HCT116 (cell line): ENCODE data around the gene LRIT2. TPM values are rescaled to one million over a fixed set of nuclear protein-coding genes. Genes with fewer than 3 reads are reported as not detected.
"Not testable (repeated sequence)": the region's sequence is repeated elsewhere in the genome, so short reads cannot be mapped to it uniquely, and the experiment has no call there.

ENCODE experiments used
- ATAC-seq: fragments of 200-7000 bp; cut with Tn5 transposase; 2 replicates; pipeline ENCODE4 v1.9.1; 2020; ENCODE audit warnings: mild to moderate bottlenecking, moderate library complexity
- BruUV-seq: library from RNA; stranded (reverse); fragments of 400-500 nt; replicated peaks from 2 replicates; lab custom pipeline; 2021; lab: Mats Ljungman, UMichigan
- CTCF ChIA-PET: fragments of 300-600 bp; sonication (Branson Sonifier 250); formaldehyde crosslinking; loops from one replicate; lab custom pipeline; 2021; ENCODE audit warnings: antibody characterized with exemption; lab: Charles Lee
- POLR2A ChIA-PET: fragments of 300-600, 350-600 bp; sonication (Branson Sonifier 250); formaldehyde crosslinking; loops from one replicate; lab custom pipeline; 2021; ENCODE audit warnings: antibody characterized with exemption; lab: Charles Lee
- RAD21 ChIA-PET, 2 experiments: fragments of 300-600 bp; sonication (Branson Sonifier 250); formaldehyde crosslinking; loops; one replicate each; lab custom pipeline; 2023; ENCODE audit warnings: low total read pairs in 2 of 2; ENCODE audit not compliant: uncharacterized antibody in 2 of 2, unreplicated experiment in 2 of 2, low non-redundant PET in 1 of 2; lab: Charles Lee
- DNase-seq: peaks from one replicate; pipeline ENCODE4 v3.0.0-alpha.2; 2010; ENCODE audit warnings: low read depth, low spot score
- H2AFZ ChIP-seq: fragments of 200-600 bp; shearing (Covaris generic), sonication (generic); 2 replicates; pipeline ENCODE4 v1.6.1; 2017; ENCODE audit warnings: low read depth, mixed run types, mixed read lengths, antibody characterized with exemption, low read length; ENCODE audit not compliant: poor library complexity, severe bottlenecking
- H3K27ac ChIP-seq: 2 replicates; pipeline ENCODE4 v1.5.1; 2012; ENCODE audit warnings: low read depth, low read length
- H3K27me3 ChIP-seq: fragments of 200-600 bp; sonication (generic); 2 replicates; pipeline ENCODE4 v1.6.1; 2016; ENCODE audit warnings: mixed run types, low read length, mixed read lengths; ENCODE audit not compliant: insufficient read depth
- H3K36me3 ChIP-seq, 2 experiments: fragments of 200-500 bp in 1 of 2; fragments of 200-600 bp in 1 of 2; sonication (Bioruptor generic) in 1 of 2; sonication (generic) in 1 of 2; 2 replicates each; pipeline versions ENCODE4 v1.5.1 to v1.6.1; 2014 to 2016; ENCODE audit warnings: low read length in 2 of 2, inconsistent platforms in 1 of 2, mixed read lengths in 1 of 2, mixed run types in 1 of 2; ENCODE audit not compliant: insufficient read depth in 2 of 2, control insufficient read depth in 1 of 2
- H3K4me1 ChIP-seq, 2 experiments: fragments of 200-600 bp in 1 of 2; sonication (generic) in 1 of 2; 2 replicates each; pipeline versions ENCODE4 v1.5.1 to v1.6.1; 2012 to 2017; ENCODE audit warnings: low read length in 2 of 2, inconsistent platforms in 1 of 2, mild to moderate bottlenecking in 1 of 2, mixed read lengths in 1 of 2, mixed run types in 1 of 2, moderate library complexity in 1 of 2; ENCODE audit not compliant: insufficient read depth in 2 of 2, control insufficient read depth in 1 of 2
- H3K4me2 ChIP-seq: fragments of 200-600 bp; sonication (generic); 2 replicates; pipeline ENCODE4 v1.6.1; 2017; ENCODE audit warnings: mixed run types, low read length, mixed read lengths
- H3K4me3 ChIP-seq, 2 experiments: fragments of 200-600 bp in 1 of 2; sonication (generic) in 1 of 2; replicated peaks in 1 of 2; 2 replicates each; pipeline ENCODE4 v1.5.1; 2011 to 2016; ENCODE audit warnings: low read length in 2 of 2, control low read depth in 1 of 2, low read depth in 1 of 2, mild to moderate bottlenecking in 1 of 2, mixed read lengths in 1 of 2, mixed run types in 1 of 2
- H3K79me2 ChIP-seq: fragments of 200-600 bp; sonication (generic); 2 replicates; pipeline ENCODE4 v1.6.1; 2017; ENCODE audit warnings: mild to moderate bottlenecking, mixed run types, low read length, moderate library complexity, mixed read lengths; ENCODE audit not compliant: insufficient read depth
- H3K9ac ChIP-seq: fragments of 200-600 bp; sonication (generic); 2 replicates; pipeline ENCODE4 v1.6.1; 2016; ENCODE audit warnings: low read length, mixed read lengths
- H3K9me2 ChIP-seq: fragments of 200-600 bp; sonication (generic), shearing (Covaris generic); 2 replicates; pipeline ENCODE4 v1.6.1; 2017; ENCODE audit warnings: mixed run types, mild to moderate bottlenecking, moderate library complexity; ENCODE audit not compliant: insufficient read depth
- H3K9me3 ChIP-seq, 2 experiments: fragments of 200-500 bp in 1 of 2; fragments of 200-600 bp in 1 of 2; sonication (Bioruptor generic) in 1 of 2; sonication (generic) in 1 of 2; 2 replicates each; pipeline ENCODE4 v1.6.1; 2014 to 2017; ENCODE audit warnings: low read length in 2 of 2, mixed read lengths in 2 of 2, inconsistent platforms in 1 of 2, low read depth in 1 of 2, mild to moderate bottlenecking in 1 of 2, mixed run types in 1 of 2, moderate library complexity in 1 of 2; ENCODE audit not compliant: control insufficient read depth in 1 of 2, insufficient read depth in 1 of 2
- H4K20me1 ChIP-seq: fragments of 200-600 bp; sonication (generic), shearing (Covaris generic); 2 replicates; pipeline ENCODE4 v1.6.1; 2017; ENCODE audit warnings: mixed run types, mild to moderate bottlenecking, moderate library complexity; ENCODE audit not compliant: insufficient read depth
- CEBPB ChIP-seq: IDR thresholded peaks from 2 replicates; pipeline ENCODE4 v1.6.1; 2012; ENCODE audit warnings: low read depth
- CTCF ChIP-seq, 3 experiments: fragments of 200-600 bp in 1 of 3; sonication (generic) in 1 of 3; IDR thresholded peaks in 2 of 3; conservative IDR thresholded peaks in 1 of 3; 2 replicates each; pipeline ENCODE4 v1.5.1; 2012 to 2017; ENCODE audit warnings: low read depth in 2 of 3, low read length in 2 of 3, antibody characterized with exemption in 1 of 3, borderline replicate concordance in 1 of 3, control low read depth in 1 of 3, mild to moderate bottlenecking in 1 of 3, mixed read lengths in 1 of 3, mixed run types in 1 of 3, moderate library complexity in 1 of 3; ENCODE audit not compliant: insufficient read depth in 1 of 3
- EGR1 ChIP-seq: IDR thresholded peaks from 2 replicates; pipeline ENCODE4 v1.6.1; 2012; ENCODE audit warnings: low read depth
- EZH2 ChIP-seq: fragments of 200-600 bp; sonication (generic); IDR thresholded peaks from 2 replicates; pipeline ENCODE4 v1.6.1; 2017; ENCODE audit warnings: antibody characterized with exemption, mixed run types
- JUND ChIP-seq: IDR thresholded peaks from 2 replicates; pipeline ENCODE4 v1.6.1; 2012
- MAX ChIP-seq: IDR thresholded peaks from 2 replicates; pipeline ENCODE4 v1.6.1; 2012
- SRF ChIP-seq: IDR thresholded peaks from 2 replicates; pipeline ENCODE4 v1.6.1; 2012; ENCODE audit warnings: low read depth
- intact Hi-C: fragments of 100-400 bp; cut with micrococcal nuclease; formaldehyde crosslinking; loops from 2 replicates; pipeline ENCODE4 v1.10.0; 2022
- total RNA-seq: library from RNA; stranded (reverse); gene quantifications from one replicate; pipeline ENCODE4 v1.2.1, GENCODE V29; 2021; ENCODE audit not compliant: unreplicated experiment

LRIT2 gene
- total RNA-seq, 1 experiment from 2014 or later, result not detected

- no peaks in the 10 kb centered on the region for H3K27me3 ChIP-seq
- no peaks in the 10 kb centered on the region for H3K4me1 ChIP-seq
- ChIA-PET RAD21 (no interaction called here), CTCF (no interaction called here)
- no peak overlapping the region for H3K9ac ChIP-seq
- DNase-seq, result no peak
- H3K9me2 ChIP-seq, result no peaks in the 10 kb centered on the region
- no peak overlapping the region for H3K4me2 ChIP-seq
- TF ChIP-seq CTCF (IDR thresholded peaks at IDR 0.05 in 2 of 3, conservative IDR thresholded peaks at IDR 0.05 in 1 of 3; ENCODE audit: borderline replicate concordance in 1 of 3, insufficient read depth in 1 of 3, low read depth in 2 of 3, low read length in 2 of 3), result no peak
- no peak for TF ChIP-seq JUND
- TF ChIP-seq EGR1, result no peak
- TF ChIP-seq SRF, result no peak
- TF ChIP-seq, all 23 proteins: peak for 0
- no TSS peak for BruUV-seq
- Histone ChIP-seq H3K36me3 (no peaks in the 10 kb centered on the region), H3K9me3 (no peaks in the 10 kb centered on the region), H3K4me3 (no peak overlapping the region), H3K27ac (no peak overlapping the region), H2AFZ (no peak overlapping the region), H3K79me2 (no peaks in the 10 kb centered on the region), H4K20me1 (no peaks in the 10 kb centered on the region)
- intact Hi-C loops, result no loop called here
- POLR2A ChIA-PET, result no interaction called here
- peak; percentile 80 for ATAC-seq
Measured at GRCh38 chr10:84184517-84184916, 40.8 kb downstream of the LRIT2 start.

DNA sequence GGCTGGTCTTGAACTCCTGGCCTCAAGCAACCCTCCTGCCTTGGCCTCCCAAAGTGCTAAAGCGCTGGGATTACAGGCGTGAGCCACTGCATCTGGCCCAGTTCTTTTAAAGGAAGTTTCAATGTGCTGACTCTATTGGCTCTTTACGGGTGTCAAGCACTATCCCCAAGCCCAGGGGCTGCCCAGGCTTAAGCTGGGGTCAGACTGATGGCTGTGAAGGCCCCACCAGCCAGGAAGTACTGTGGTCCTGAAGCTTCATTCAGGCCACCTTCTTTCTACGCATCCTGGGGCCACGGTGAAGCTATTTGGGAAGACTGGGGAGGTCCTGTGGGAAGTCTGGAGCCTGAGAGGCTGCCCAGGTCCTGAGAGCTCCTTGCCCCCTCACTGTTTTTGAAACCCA, 43.7 kb downstream of the LRIT2 start:
- DNase-seq (no peak), ATAC-seq (no peak)
- no peaks in the 10 kb centered on the region for H3K9me3 ChIP-seq
- no peak overlapping the region for H3K9ac ChIP-seq
- H3K4me1 ChIP-seq, result no peaks in the 10 kb centered on the region
- no peak overlapping the region for H2AFZ ChIP-seq
- BruUV-seq, result no TSS peak
- no peak overlapping the region for H3K4me2 ChIP-seq
- no peak overlapping the region for H3K27ac ChIP-seq
- intact Hi-C loops, result no loop called here
- RAD21 ChIA-PET, result no interaction called here
- TF ChIP-seq MAX, result no peak
- no peak for TF ChIP-seq EZH2
- no peak for TF ChIP-seq CEBPB
- H3K36me3 ChIP-seq, result no peaks in the 10 kb centered on the region
- no peaks in the 10 kb centered on the region for H3K27me3 ChIP-seq
- CTCF ChIA-PET, result no interaction called here
- H3K4me3 ChIP-seq, result no peak overlapping the region
- no peaks in the 10 kb centered on the region for H4K20me1 ChIP-seq
- H3K79me2 ChIP-seq, result no peaks in the 10 kb centered on the region
- POLR2A ChIA-PET, result no interaction called here
- no peaks in the 10 kb centered on the region for H3K9me2 ChIP-seq

- BruUV-seq, ATAC-seq: not testable (repeated sequence)
Measured at GRCh38 chr10:84180386-84180785, 45.0 kb downstream of the LRIT2 start.

More at GRCh38 chr10:84180386-84180785, 45.0 kb downstream of the LRIT2 start:
- H3K4me2 ChIP-seq, H3K27me3 ChIP-seq, H3K4me1 ChIP-seq, H3K27ac ChIP-seq, CTCF ChIA-PET, H3K9me3 ChIP-seq, H3K4me3 ChIP-seq, POLR2A ChIA-PET, RAD21 ChIA-PET, DNase-seq, H3K9ac ChIP-seq, H3K36me3 ChIP-seq, H2AFZ ChIP-seq, H3K9me2 ChIP-seq, intact Hi-C loops, H4K20me1 ChIP-seq, H3K79me2 ChIP-seq: not testable (repeated sequence)
